Caco-2 (cell line): ENCODE measurements around the gene CEND1. TPM values are rescaled to one million over a fixed set of nuclear protein-coding genes. Genes with fewer than 3 reads are reported as not detected.
A peak's percentile ranks its signal among the peaks of the same experiment; 100 is the strongest.

ENCODE experiments used
- BruUV-seq: library from RNA; stranded (reverse); fragments of 400-500 nt; replicated peaks from 2 replicates; lab custom pipeline; 2021; lab: Mats Ljungman, UMichigan
- CTCF ChIA-PET: fragments of 300-600 bp; sonication (Branson Sonifier 250); formaldehyde crosslinking; loops from one replicate; lab custom pipeline; 2022; ENCODE audit warnings: antibody characterized with exemption; lab: Charles Lee
- POLR2A ChIA-PET: fragments of 300-600 bp; sonication (Branson Sonifier 250); formaldehyde crosslinking; loops from one replicate; lab custom pipeline; 2022; ENCODE audit warnings: antibody characterized with exemption; lab: Charles Lee
- DNase-seq, 2 experiments: peaks; one replicate each; pipeline versions ENCODE4 v3.0.0 to v3.0.0-alpha.2; 2020 to 2022
- H3K27me3 ChIP-seq: replicated peaks from 2 replicates; pipeline ENCODE4 v1.6.0; 2011; ENCODE audit warnings: low read length; ENCODE audit not compliant: control insufficient read depth, insufficient read depth
- H3K36me3 ChIP-seq: 2 replicates; pipeline ENCODE4 v1.5.1; 2011; ENCODE audit warnings: low read length; ENCODE audit not compliant: control insufficient read depth, insufficient read depth
- H3K4me1 ChIP-seq: fragments of 250-450 bp; sonication (Bioruptor Pico); 2 replicates; pipeline ENCODE4 v1.5.1; 2020; ENCODE audit warnings: mild to moderate bottlenecking
- H3K4me3 ChIP-seq: 2 replicates; pipeline ENCODE4 v1.5.1; 2011; ENCODE audit warnings: low read depth, mild to moderate bottlenecking, control low read depth, low read length
- H3K9me3 ChIP-seq: fragments of 250-450 bp; sonication (Bioruptor Pico); 2 replicates; pipeline ENCODE4 v1.5.1; 2020; ENCODE audit warnings: mild to moderate bottlenecking, moderate library complexity
- H3K27ac Mint-ChIP-seq: one replicate; pipeline ENCODE4 v1.8.0; 2022; ENCODE audit warnings: mixed read lengths; ENCODE audit not compliant: unreplicated experiment
- H3K27me3 Mint-ChIP-seq: one replicate; pipeline ENCODE4 v1.8.0; 2022; ENCODE audit warnings: mixed read lengths; ENCODE audit not compliant: insufficient read depth, unreplicated experiment
- H3K36me3 Mint-ChIP-seq: one replicate; pipeline ENCODE4 v1.8.0; 2022; ENCODE audit warnings: mild to moderate bottlenecking, mixed read lengths; ENCODE audit not compliant: insufficient read depth, unreplicated experiment
- H3K4me1 Mint-ChIP-seq: one replicate; pipeline ENCODE4 v1.8.0; 2022; ENCODE audit warnings: low read depth, mixed read lengths; ENCODE audit not compliant: unreplicated experiment
- H3K4me3 Mint-ChIP-seq: one replicate; pipeline ENCODE4 v1.8.0; 2022; ENCODE audit warnings: mild to moderate bottlenecking, moderate library complexity, mixed read lengths; ENCODE audit not compliant: unreplicated experiment
- H3K9me3 Mint-ChIP-seq: one replicate; pipeline ENCODE4 v1.8.0; 2022; ENCODE audit warnings: mixed read lengths; ENCODE audit not compliant: unreplicated experiment
- intact Hi-C: fragments of 100-400 bp; cut with micrococcal nuclease; formaldehyde crosslinking; loops from one replicate; pipeline ENCODE4 v1.10.0; 2022; ENCODE audit not compliant: unreplicated experiment
- total RNA-seq: library from RNA; stranded (reverse); gene quantifications from 2 replicates; pipeline ENCODE4 v1.2.3, GENCODE V29; 2022
- TF ChIP-seq, protein P1 (sequence below), 2 experiments: fragments of 200-600 bp in 1 of 2; IDR thresholded peaks; 1 replicate in 1 of 2; 2 replicates in 1 of 2; pipeline versions ENCODE4 v1.5.1 to v1.8.0; 2011 to 2022; ENCODE audit warnings: antibody characterized with exemption in 1 of 2, control low read depth in 1 of 2, inconsistent platforms in 1 of 2, low read depth in 1 of 2, low read length in 1 of 2, mild to moderate bottlenecking in 1 of 2, moderate library complexity in 1 of 2; ENCODE audit not compliant: insufficient read depth in 1 of 2, severe bottlenecking in 1 of 2, unreplicated experiment in 1 of 2

The CEND1 gene
- total RNA-seq, 1 experiment from 2014 or later = not detected

DNA sequence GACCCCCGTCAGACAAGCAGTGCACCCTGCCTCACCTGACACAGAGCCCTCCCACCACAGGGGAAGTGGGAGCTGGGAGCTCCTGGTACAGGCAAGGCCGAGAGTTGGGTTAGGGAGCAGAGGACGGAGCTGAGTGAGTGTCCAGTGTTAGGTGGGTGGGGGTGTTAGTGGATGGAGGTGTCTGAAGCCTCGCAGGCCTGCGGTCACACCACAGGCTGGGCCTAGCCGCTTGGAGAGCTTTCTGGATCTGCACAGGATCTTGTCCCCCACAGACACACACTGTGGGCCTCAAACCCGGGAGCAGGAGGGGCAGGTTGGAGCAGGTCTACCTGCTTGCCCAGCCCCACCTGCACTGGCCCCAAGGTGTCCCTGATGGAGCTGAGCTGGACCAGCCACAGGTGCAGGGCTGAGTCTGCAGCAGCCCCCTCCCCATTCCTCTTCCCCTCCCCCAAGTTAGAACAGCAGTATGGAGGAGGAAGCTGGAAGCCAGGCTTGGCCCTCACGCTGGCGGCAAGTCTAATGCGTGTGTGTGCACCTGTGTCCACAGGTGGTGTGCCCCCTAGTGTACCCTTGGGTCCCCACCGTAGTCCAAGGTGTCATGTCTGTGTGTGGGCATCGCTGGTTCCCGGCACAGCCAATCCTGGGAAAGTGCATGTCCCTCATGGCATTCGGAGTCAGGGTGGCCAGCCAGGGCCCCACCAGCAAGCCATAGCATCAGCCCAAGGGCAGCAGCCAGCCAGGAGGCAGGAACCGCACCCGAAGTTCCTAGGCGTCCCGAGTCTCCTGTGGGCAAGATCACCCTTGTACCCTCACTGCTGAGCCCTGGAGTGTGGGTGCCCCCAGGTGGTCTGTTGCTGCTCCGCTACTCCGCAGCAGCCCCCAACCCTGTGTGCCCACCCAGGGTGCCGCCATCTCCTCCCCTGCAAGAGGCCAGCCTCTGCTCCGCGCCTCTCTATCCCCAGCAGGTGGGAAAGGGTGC lies 10.6 kb downstream of the CEND1 start:
- H3K4me1 ChIP-seq = peaks cover 13% of the 10 kb centered on the region

DNA sequence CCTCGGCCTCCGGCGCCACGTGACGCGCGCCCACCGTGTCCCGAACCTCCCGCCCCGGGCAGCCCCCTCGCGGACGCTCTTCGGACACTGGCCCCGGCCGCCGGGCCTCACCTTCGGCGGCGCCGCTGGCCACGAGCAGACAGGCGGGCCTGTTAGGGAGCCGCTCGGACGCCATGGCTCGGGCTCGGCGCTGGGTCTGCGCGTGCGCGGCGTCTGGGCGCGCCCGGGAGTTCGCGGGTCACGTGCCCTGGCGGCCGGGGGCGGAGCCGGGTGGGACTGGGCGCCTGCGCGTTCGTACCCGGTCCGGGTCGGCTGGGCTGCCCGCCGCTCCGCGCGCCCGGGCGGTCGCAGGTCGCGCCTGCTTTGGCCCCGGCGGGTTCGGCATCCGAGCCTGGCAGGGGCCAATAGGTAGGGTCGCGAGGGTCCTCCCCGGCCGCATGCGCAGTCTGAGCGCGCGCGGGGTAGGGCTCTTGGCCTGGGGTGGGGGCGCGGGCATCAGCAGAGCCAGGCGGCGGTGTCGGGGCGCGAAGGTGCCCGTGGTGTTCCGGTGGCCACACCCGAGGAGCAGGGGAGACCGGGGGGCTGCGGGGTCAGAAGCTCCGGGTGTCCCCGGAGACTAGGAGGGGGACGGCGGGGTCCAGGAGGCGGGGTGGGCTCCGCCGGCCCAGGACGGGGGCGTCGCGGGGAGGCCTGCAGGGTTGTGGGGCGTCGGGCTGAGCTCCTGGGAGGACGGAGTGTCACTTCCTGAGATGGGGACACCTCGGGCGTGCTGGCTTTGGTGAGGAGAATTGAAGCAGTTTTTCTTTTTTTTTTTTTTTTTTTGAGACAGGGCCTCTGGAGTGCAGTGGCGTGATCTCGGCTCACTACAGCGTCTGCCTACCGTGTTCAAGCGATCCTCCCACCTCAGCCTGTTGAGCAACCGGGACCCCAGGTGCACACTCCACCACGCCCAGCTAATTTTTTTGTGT lies 12.3 kb downstream of the CEND1 start, which contains the start of gene GATD1:
Gene GATD1 (minus strand): TSS at position 200 of the 968 bp plus-strand sequence. CDS start 25 bp downstream, at position 175.
- H3K9me3 Mint-ChIP-seq = no peaks in the 10 kb centered on the region
- no TSS peak for BruUV-seq
- H3K27me3 Mint-ChIP-seq = no peaks in the 10 kb centered on the region
- H3K36me3 Mint-ChIP-seq = peaks cover 27% of the 10 kb centered on the region
- DNase-seq = peak; percentile 91 to 98
- H3K27ac Mint-ChIP-seq = peak within 1 kb of the TSS; percentile 42
- intact Hi-C loops = no loop called here
- peak within 1 kb of the TSS; percentile 89 for H3K4me3 ChIP-seq
- no peaks in the 10 kb centered on the region for H3K9me3 ChIP-seq
- H3K4me3 Mint-ChIP-seq = peak within 1 kb of the TSS; percentile 80
- ChIA-PET POLR2A (interaction anchor here (0.6 to 1.1 kb wide), 9 partner anchors 13 to 541 kb away, joined by 3 to 14 read pairs (median 6); partner anchors contain the start of genes DEAF1, PHRF1, PSMD13 and RPLP2), CTCF (interaction anchor here (0.6 to 0.8 kb wide), 5 partner anchors 9 to 501 kb away, joined by 3 to 5 read pairs (median 3); partner anchors contain the start of gene TMEM80)
- TF ChIP-seq, protein P1, sequence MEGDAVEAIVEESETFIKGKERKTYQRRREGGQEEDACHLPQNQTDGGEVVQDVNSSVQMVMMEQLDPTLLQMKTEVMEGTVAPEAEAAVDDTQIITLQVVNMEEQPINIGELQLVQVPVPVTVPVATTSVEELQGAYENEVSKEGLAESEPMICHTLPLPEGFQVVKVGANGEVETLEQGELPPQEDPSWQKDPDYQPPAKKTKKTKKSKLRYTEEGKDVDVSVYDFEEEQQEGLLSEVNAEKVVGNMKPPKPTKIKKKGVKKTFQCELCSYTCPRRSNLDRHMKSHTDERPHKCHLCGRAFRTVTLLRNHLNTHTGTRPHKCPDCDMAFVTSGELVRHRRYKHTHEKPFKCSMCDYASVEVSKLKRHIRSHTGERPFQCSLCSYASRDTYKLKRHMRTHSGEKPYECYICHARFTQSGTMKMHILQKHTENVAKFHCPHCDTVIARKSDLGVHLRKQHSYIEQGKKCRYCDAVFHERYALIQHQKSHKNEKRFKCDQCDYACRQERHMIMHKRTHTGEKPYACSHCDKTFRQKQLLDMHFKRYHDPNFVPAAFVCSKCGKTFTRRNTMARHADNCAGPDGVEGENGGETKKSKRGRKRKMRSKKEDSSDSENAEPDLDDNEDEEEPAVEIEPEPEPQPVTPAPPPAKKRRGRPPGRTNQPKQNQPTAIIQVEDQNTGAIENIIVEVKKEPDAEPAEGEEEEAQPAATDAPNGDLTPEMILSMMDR (IDR thresholded peaks at IDR 0.05; ENCODE audit: insufficient read depth in 1 of 2, low read depth in 1 of 2, low read length in 1 of 2, severe bottlenecking in 1 of 2, unreplicated experiment in 1 of 2) = no peak
- no peaks in the 10 kb centered on the region for H3K27me3 ChIP-seq
- H3K4me1 Mint-ChIP-seq = no peaks in the 10 kb centered on the region
- H3K4me1 ChIP-seq = peaks cover 13% of the 10 kb centered on the region
- peaks cover 1% of the 10 kb centered on the region for H3K36me3 ChIP-seq

More for the DNA sequence above, 10.6 kb downstream of the CEND1 start:
- no peaks in the 10 kb centered on the region for H3K9me3 Mint-ChIP-seq
- DNase-seq = no peak
- ChIA-PET CTCF (interaction anchor here (0.6 kb wide), 1 partner anchor 188 kb away, joined by 3 read pairs; no protein-coding TSS in a partner anchor), POLR2A (no interaction called here)
- H3K4me1 Mint-ChIP-seq = no peaks in the 10 kb centered on the region
- H3K4me3 ChIP-seq = no peak overlapping the region
- no peaks in the 10 kb centered on the region for H3K27me3 ChIP-seq
- intact Hi-C loops = no loop called here
- no peaks in the 10 kb centered on the region for H3K9me3 ChIP-seq
- H3K4me3 Mint-ChIP-seq = peak overlapping the region; percentile 33
- no peaks in the 10 kb centered on the region; the same call in none of the 2 replicates for H3K36me3 ChIP-seq
- no peak overlapping the region for H3K27ac Mint-ChIP-seq
- no peaks in the 10 kb centered on the region for H3K27me3 Mint-ChIP-seq
- no TSS peak for BruUV-seq
- TF ChIP-seq, protein P1 (IDR thresholded peaks at IDR 0.05; ENCODE audit: insufficient read depth in 1 of 2, low read depth in 1 of 2, low read length in 1 of 2, severe bottlenecking in 1 of 2, unreplicated experiment in 1 of 2) = no peak
- peaks cover 28% of the 10 kb centered on the region for H3K36me3 Mint-ChIP-seq
